HEK293 (cell line): ENCODE data around the gene BZW2.

Experiments used
- AEBP2 ChIP-seq: fragments of 450-650 bp; formaldehyde crosslinking; IDR thresholded peaks from 2 replicates; pipeline ENCODE4 v1.5.1; 2016; ENCODE audit warnings: missing biosample characterization, missing genetic modification characterization, borderline replicate concordance
- GLIS1 ChIP-seq: fragments of 450-650 bp; formaldehyde crosslinking; IDR thresholded peaks from 2 replicates; pipeline ENCODE4 v1.5.1; 2016; ENCODE audit warnings: missing biosample characterization, missing genetic modification characterization
- SALL2 ChIP-seq: fragments of 450-650 bp; formaldehyde crosslinking; IDR thresholded peaks from 2 replicates; pipeline ENCODE4 v1.5.0; 2017; ENCODE audit warnings: missing biosample characterization, mild to moderate bottlenecking, missing genetic modification characterization, borderline replicate concordance
- TRIM28 ChIP-seq: IDR thresholded peaks from 2 replicates; pipeline ENCODE4 v1.6.1; 2011; ENCODE audit warnings: low read length, control low read depth, borderline replicate concordance
- YY2 ChIP-seq: fragments of 450-650 bp; formaldehyde crosslinking; IDR thresholded peaks from 2 replicates; pipeline ENCODE4 v1.5.1; 2016; ENCODE audit warnings: missing biosample characterization, missing genetic modification characterization
- ZEB2 ChIP-seq: fragments of 450-650 bp; formaldehyde crosslinking; IDR thresholded peaks from 2 replicates; pipeline ENCODE4 v1.5.1; 2016; ENCODE audit warnings: missing biosample characterization, missing genetic modification characterization
- ZFP41 ChIP-seq: fragments of 450-650 bp; formaldehyde crosslinking; IDR thresholded peaks from 2 replicates; pipeline ENCODE4 v1.5.1; 2016; ENCODE audit warnings: missing biosample characterization, missing genetic modification characterization, borderline replicate concordance
- ZNF121 ChIP-seq: fragments of 450-650 bp; formaldehyde crosslinking; IDR thresholded peaks from 2 replicates; pipeline ENCODE4 v1.5.1; 2016; ENCODE audit warnings: missing biosample characterization, missing genetic modification characterization
- ZNF133 ChIP-seq: fragments of 450-650 bp; formaldehyde crosslinking; IDR thresholded peaks from 2 replicates; pipeline ENCODE4 v1.5.1; 2016; ENCODE audit warnings: missing biosample characterization, missing genetic modification characterization
- ZNF157 ChIP-seq: fragments of 450-650 bp; formaldehyde crosslinking; IDR thresholded peaks from 2 replicates; pipeline ENCODE4 v1.5.1; 2016; ENCODE audit warnings: missing biosample characterization, missing genetic modification characterization
- ZNF184 ChIP-seq: fragments of 450-650 bp; IDR thresholded peaks from 2 replicates; pipeline ENCODE4 v1.5.1; 2018; ENCODE audit warnings: missing biosample characterization, mild to moderate bottlenecking, missing genetic modification characterization
- ZNF214 ChIP-seq: fragments of 450-650 bp; formaldehyde crosslinking; IDR thresholded peaks from 2 replicates; pipeline ENCODE4 v1.5.1; 2017; ENCODE audit warnings: missing biosample characterization, mild to moderate bottlenecking, missing genetic modification characterization, borderline replicate concordance
- ZNF24 ChIP-seq: fragments of 450-650 bp; formaldehyde crosslinking; IDR thresholded peaks from 2 replicates; pipeline ENCODE4 v1.5.1; 2016; ENCODE audit warnings: missing biosample characterization, missing genetic modification characterization
- ZNF274 ChIP-seq, 2 experiments: fragments of 200-500 bp in 1 of 2; fragments of 450-650 bp in 1 of 2; sonication (Bioruptor generic) in 1 of 2; formaldehyde crosslinking in 1 of 2; IDR thresholded peaks; 2 replicates each; pipeline versions ENCODE4 v1.5.1 to v1.6.1; 2014 to 2016; ENCODE audit warnings: borderline replicate concordance in 1 of 2, inconsistent platforms in 1 of 2, low read length in 1 of 2, missing biosample characterization in 1 of 2, missing genetic modification characterization in 1 of 2
- ZNF394 ChIP-seq: fragments of 450-650 bp; formaldehyde crosslinking; IDR thresholded peaks from 2 replicates; pipeline ENCODE4 v1.5.1; 2016; ENCODE audit warnings: missing biosample characterization, missing genetic modification characterization, mild to moderate bottlenecking, moderate library complexity, borderline replicate concordance
- ZNF416 ChIP-seq: fragments of 450-650 bp; formaldehyde crosslinking; IDR thresholded peaks from 2 replicates; pipeline ENCODE4 v1.5.1; 2016; ENCODE audit warnings: missing biosample characterization, missing genetic modification characterization
- ZNF585B ChIP-seq: fragments of 450-650 bp; formaldehyde crosslinking; IDR thresholded peaks from 2 replicates; pipeline ENCODE4 v1.5.1; 2016; ENCODE audit warnings: missing biosample characterization, missing genetic modification characterization
- ZNF623 ChIP-seq: fragments of 450-650 bp; formaldehyde crosslinking; IDR thresholded peaks from 2 replicates; pipeline ENCODE4 v1.5.1; 2016; ENCODE audit warnings: missing biosample characterization, missing genetic modification characterization
- ZNF624 ChIP-seq: fragments of 450-650 bp; formaldehyde crosslinking; IDR thresholded peaks from 2 replicates; pipeline ENCODE4 v1.5.1; 2017; ENCODE audit warnings: missing biosample characterization, missing genetic modification characterization
- ZNF670 ChIP-seq: fragments of 450-650 bp; formaldehyde crosslinking; IDR thresholded peaks from 2 replicates; pipeline ENCODE4 v1.5.1; 2016; ENCODE audit warnings: missing biosample characterization, missing genetic modification characterization, low read depth
- ZSCAN16 ChIP-seq: fragments of 450-650 bp; formaldehyde crosslinking; IDR thresholded peaks from 2 replicates; pipeline ENCODE4 v1.5.1; 2016; ENCODE audit warnings: missing biosample characterization, missing genetic modification characterization
- TF ChIP-seq, protein P1 (sequence below): fragments of 450-650 bp; formaldehyde crosslinking; IDR thresholded peaks from 2 replicates; pipeline ENCODE4 v1.5.1; 2016; ENCODE audit warnings: missing biosample characterization, missing genetic modification characterization
- TF ChIP-seq, protein P2 (sequence below): fragments of 450-650 bp; formaldehyde crosslinking; IDR thresholded peaks from 2 replicates; pipeline ENCODE4 v1.5.1; 2016; ENCODE audit warnings: missing biosample characterization, missing genetic modification characterization
- TF ChIP-seq, protein P3 (sequence below): fragments of 450-650 bp; formaldehyde crosslinking; IDR thresholded peaks from 2 replicates; pipeline ENCODE4 v1.5.1; 2016; ENCODE audit warnings: missing biosample characterization, missing genetic modification characterization, borderline replicate concordance
- TF ChIP-seq, protein P4 (sequence below): fragments of 450-650 bp; formaldehyde crosslinking; IDR thresholded peaks from 2 replicates; pipeline ENCODE4 v1.5.1; 2016; ENCODE audit warnings: missing biosample characterization, missing genetic modification characterization, low read depth

Gene BZW2

GRCh38 chr7:16645593-16646471, at the start of gene BZW2, which contains the start of gene ANKMY2 (continued):
- TF ChIP-seq, protein P1, sequence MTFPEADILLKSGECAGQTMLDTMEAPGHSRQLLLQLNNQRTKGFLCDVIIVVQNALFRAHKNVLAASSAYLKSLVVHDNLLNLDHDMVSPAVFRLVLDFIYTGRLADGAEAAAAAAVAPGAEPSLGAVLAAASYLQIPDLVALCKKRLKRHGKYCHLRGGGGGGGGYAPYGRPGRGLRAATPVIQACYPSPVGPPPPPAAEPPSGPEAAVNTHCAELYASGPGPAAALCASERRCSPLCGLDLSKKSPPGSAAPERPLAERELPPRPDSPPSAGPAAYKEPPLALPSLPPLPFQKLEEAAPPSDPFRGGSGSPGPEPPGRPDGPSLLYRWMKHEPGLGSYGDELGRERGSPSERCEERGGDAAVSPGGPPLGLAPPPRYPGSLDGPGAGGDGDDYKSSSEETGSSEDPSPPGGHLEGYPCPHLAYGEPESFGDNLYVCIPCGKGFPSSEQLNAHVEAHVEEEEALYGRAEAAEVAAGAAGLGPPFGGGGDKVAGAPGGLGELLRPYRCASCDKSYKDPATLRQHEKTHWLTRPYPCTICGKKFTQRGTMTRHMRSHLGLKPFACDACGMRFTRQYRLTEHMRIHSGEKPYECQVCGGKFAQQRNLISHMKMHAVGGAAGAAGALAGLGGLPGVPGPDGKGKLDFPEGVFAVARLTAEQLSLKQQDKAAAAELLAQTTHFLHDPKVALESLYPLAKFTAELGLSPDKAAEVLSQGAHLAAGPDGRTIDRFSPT (tag by site-specific recombination), result peak; percentile 46; the same call in 1 of the 2 replicates
- TF ChIP-seq ZNF214 (tag by site-specific recombination) (no peak), ZNF184 (tag by site-specific recombination) (no peak), ZEB2 (tag by site-specific recombination) (peak; percentile 36; the same call in 1 of the 2 replicates), ZNF623 (tag by site-specific recombination) (no peak), ZNF157 (tag by site-specific recombination) (no peak), ZNF24 (tag by site-specific recombination) (no peak), ZNF585B (tag by site-specific recombination) (no peak), ZNF121 (tag by site-specific recombination) (no peak), SALL2 (tag by site-specific recombination) (no peak), ZNF416 (tag by site-specific recombination) (no peak), ZNF274 (IDR thresholded peaks at IDR 0.05; ENCODE audit: low read length) (no peak), ZNF274 (tag by site-specific recombination; IDR thresholded peaks at IDR 0.05; ENCODE audit: borderline replicate concordance) (no peak), ZSCAN16 (no peak), ZNF394 (tag by site-specific recombination) (peak; percentile 25; the same call in 1 of the 2 replicates), ZFP41 (tag by site-specific recombination) (no peak), AEBP2 (tag by site-specific recombination) (no peak), YY2 (tag by site-specific recombination) (no peak), ZNF624 (tag by site-specific recombination) (no peak), TRIM28 (peak; percentile 56; the same call in 1 of the 2 replicates), ZNF133 (tag by site-specific recombination) (no peak), GLIS1 (tag by site-specific recombination) (no peak), ZNF670 (tag by site-specific recombination) (no peak)
- TF ChIP-seq, protein P2, sequence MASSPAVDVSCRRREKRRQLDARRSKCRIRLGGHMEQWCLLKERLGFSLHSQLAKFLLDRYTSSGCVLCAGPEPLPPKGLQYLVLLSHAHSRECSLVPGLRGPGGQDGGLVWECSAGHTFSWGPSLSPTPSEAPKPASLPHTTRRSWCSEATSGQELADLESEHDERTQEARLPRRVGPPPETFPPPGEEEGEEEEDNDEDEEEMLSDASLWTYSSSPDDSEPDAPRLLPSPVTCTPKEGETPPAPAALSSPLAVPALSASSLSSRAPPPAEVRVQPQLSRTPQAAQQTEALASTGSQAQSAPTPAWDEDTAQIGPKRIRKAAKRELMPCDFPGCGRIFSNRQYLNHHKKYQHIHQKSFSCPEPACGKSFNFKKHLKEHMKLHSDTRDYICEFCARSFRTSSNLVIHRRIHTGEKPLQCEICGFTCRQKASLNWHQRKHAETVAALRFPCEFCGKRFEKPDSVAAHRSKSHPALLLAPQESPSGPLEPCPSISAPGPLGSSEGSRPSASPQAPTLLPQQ (tag by site-specific recombination), result peak; percentile 55; the same call in 1 of the 2 replicates
- TF ChIP-seq, protein P3, sequence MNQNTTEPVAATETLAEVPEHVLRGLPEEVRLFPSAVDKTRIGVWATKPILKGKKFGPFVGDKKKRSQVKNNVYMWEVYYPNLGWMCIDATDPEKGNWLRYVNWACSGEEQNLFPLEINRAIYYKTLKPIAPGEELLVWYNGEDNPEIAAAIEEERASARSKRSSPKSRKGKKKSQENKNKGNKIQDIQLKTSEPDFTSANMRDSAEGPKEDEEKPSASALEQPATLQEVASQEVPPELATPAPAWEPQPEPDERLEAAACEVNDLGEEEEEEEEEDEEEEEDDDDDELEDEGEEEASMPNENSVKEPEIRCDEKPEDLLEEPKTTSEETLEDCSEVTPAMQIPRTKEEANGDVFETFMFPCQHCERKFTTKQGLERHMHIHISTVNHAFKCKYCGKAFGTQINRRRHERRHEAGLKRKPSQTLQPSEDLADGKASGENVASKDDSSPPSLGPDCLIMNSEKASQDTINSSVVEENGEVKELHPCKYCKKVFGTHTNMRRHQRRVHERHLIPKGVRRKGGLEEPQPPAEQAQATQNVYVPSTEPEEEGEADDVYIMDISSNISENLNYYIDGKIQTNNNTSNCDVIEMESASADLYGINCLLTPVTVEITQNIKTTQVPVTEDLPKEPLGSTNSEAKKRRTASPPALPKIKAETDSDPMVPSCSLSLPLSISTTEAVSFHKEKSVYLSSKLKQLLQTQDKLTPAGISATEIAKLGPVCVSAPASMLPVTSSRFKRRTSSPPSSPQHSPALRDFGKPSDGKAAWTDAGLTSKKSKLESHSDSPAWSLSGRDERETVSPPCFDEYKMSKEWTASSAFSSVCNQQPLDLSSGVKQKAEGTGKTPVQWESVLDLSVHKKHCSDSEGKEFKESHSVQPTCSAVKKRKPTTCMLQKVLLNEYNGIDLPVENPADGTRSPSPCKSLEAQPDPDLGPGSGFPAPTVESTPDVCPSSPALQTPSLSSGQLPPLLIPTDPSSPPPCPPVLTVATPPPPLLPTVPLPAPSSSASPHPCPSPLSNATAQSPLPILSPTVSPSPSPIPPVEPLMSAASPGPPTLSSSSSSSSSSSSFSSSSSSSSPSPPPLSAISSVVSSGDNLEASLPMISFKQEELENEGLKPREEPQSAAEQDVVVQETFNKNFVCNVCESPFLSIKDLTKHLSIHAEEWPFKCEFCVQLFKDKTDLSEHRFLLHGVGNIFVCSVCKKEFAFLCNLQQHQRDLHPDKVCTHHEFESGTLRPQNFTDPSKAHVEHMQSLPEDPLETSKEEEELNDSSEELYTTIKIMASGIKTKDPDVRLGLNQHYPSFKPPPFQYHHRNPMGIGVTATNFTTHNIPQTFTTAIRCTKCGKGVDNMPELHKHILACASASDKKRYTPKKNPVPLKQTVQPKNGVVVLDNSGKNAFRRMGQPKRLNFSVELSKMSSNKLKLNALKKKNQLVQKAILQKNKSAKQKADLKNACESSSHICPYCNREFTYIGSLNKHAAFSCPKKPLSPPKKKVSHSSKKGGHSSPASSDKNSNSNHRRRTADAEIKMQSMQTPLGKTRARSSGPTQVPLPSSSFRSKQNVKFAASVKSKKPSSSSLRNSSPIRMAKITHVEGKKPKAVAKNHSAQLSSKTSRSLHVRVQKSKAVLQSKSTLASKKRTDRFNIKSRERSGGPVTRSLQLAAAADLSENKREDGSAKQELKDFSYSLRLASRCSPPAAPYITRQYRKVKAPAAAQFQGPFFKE (tag by site-specific recombination), result no peak
- TF ChIP-seq, protein P4, sequence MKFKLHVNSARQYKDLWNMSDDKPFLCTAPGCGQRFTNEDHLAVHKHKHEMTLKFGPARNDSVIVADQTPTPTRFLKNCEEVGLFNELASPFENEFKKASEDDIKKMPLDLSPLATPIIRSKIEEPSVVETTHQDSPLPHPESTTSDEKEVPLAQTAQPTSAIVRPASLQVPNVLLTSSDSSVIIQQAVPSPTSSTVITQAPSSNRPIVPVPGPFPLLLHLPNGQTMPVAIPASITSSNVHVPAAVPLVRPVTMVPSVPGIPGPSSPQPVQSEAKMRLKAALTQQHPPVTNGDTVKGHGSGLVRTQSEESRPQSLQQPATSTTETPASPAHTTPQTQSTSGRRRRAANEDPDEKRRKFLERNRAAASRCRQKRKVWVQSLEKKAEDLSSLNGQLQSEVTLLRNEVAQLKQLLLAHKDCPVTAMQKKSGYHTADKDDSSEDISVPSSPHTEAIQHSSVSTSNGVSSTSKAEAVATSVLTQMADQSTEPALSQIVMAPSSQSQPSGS, result no peak
